Measurements from ENCODE around the gene CYSLTR2.

CYSLTR2 gene

DNA sequence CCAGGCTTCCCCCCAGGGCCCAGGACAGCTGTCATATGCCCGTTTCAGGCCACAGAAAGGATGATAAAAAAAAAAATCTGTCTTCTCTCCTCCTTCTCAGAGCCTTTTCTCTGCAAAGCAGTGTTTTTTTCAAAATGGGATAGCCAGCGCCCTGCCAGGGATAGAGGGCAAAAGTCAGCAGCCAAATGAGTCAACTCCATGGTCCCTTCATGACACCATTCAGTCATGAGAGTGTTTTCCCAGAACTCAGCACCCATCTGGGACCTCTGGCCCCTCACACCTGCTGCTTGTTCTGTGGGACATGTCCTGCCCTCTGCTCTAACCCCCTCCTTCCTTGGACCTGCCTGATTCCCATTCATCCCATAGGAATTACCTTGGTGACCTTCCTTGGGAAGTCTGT, 95.0 kb downstream of the CYSLTR2 start (continued):
- TF ChIP-seq ZNF544 (tag by site-specific recombination; IDR thresholded peaks at IDR 0.05) (no peak), ZNF624 (tag by site-specific recombination; IDR thresholded peaks at IDR 0.05) (no peak)

DNA sequence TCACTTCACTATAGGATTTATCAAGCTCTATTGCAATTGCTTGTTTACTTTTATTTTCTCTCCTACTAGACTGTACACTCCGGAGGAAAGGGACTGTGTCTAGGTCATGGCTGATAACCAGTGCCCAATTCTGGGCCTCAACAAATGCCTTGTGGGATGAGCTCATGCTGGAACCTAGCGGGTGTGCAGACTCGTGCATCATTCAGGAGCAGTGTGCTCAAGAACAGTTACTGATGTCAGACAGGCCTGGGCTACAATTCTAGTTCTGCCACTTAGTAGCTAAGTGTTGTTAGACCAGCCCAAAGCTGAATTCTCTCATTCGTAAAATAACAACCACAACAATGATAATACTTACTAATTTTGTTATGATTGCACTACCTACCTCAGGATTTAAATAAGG, 95.4 kb downstream of the CYSLTR2 start:
- Histone ChIP-seq H3K27ac (ENCODE audit: extremely low read depth, low read depth, low read length) (no peak overlapping the region), H3K4me3 (ENCODE audit: low read depth, low read length) (no peak overlapping the region), H3K4me1 (ENCODE audit: control insufficient read depth, insufficient read depth, low read length) (no peaks in the 10 kb centered on the region; the same call in 1 of the 2 replicates), H3K36me3 (ENCODE audit: control insufficient read depth in 2 of 2, insufficient read depth in 1 of 2, low read length in 2 of 2) (no peaks in the 10 kb centered on the region), H3K9me3 (ENCODE audit: control insufficient read depth, insufficient read depth, low read depth, low read length) (no peaks in the 10 kb centered on the region)
- POLR2A ChIA-PET: interaction anchor here (1.2 kb wide), 1 partner anchor 217 kb away, joined by 3 read pairs; no protein-coding TSS in a partner anchor
- CTCF ChIA-PET: interaction anchor here (0.5 to 3.0 kb wide), 5 partner anchors 17 to 399 kb away, joined by 3 to 20 read pairs (median 3); no protein-coding TSS in a partner anchor
- TF ChIP-seq, protein P1, sequence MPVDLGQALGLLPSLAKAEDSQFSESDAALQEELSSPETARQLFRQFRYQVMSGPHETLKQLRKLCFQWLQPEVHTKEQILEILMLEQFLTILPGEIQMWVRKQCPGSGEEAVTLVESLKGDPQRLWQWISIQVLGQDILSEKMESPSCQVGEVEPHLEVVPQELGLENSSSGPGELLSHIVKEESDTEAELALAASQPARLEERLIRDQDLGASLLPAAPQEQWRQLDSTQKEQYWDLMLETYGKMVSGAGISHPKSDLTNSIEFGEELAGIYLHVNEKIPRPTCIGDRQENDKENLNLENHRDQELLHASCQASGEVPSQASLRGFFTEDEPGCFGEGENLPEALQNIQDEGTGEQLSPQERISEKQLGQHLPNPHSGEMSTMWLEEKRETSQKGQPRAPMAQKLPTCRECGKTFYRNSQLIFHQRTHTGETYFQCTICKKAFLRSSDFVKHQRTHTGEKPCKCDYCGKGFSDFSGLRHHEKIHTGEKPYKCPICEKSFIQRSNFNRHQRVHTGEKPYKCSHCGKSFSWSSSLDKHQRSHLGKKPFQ (tag by site-specific recombination; IDR thresholded peaks at IDR 0.05): no peak
- TF ChIP-seq ZNF394 (tag by site-specific recombination; IDR thresholded peaks at IDR 0.05; ENCODE audit: borderline replicate concordance): no peak
- no peak for TF ChIP-seq ZNF48 (tag by site-specific recombination; IDR thresholded peaks at IDR 0.05)

DNA sequence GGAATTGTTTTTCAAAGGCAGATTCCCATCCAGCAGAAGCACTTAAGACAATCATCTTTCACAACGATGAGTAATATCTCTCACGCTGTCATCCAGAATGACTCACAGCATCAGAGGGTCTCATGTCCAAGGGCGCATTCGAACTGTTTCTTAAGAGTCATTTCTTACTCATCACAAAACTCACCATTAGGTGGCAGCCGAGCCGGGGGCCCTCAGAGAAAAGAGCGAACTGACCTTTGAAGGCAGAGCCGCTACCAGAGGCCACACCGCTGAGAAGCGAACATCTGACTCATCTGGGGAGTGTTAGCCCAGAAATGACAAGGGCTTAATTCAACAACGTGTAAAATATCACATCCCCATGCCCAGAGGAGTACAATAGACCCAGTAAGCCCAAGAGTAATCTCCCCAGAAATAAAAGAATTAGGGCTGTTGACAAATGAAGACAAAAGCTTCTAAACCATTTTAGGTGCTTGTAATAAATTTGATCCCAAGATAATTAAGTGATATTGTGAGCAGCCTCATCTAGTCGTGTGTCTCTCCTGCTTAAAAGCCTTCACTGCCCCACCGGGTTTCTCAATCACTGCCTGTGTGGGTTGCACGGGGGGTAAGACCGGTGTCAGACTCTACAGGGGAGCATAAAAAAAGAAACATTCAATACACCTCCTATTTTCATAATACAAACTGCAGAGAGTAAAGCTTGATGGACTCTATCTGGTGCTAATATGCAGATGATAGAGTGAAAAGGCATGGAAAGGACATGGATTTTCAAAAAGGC, 96.2 kb downstream of the CYSLTR2 start:
- H3K4me3 ChIP-seq (ENCODE audit: low read depth, low read length): no peak overlapping the region
- TF ChIP-seq ZXDB (tag by site-specific recombination; IDR thresholded peaks at IDR 0.05) (no peak), GLIS1 (tag by site-specific recombination; IDR thresholded peaks at IDR 0.05) (peak; percentile 79), RBAK (tag by site-specific recombination; IDR thresholded peaks at IDR 0.05) (no peak), KLF7 (tag by site-specific recombination; IDR thresholded peaks at IDR 0.05; ENCODE audit: borderline replicate concordance) (no peak), HOXC10 (CRISPR knock-in tag; IDR thresholded peaks at IDR 0.05) (no peak), ZNF433 (tag by site-specific recombination; IDR thresholded peaks at IDR 0.05; ENCODE audit: low read depth) (no peak), SP7 (tag by site-specific recombination; IDR thresholded peaks at IDR 0.05) (peak; percentile 86), PRDM1 (tag by site-specific recombination; IDR thresholded peaks at IDR 0.05) (peak; percentile 56; the same call in 1 of the 2 replicates), ZBTB20 (tag by site-specific recombination; IDR thresholded peaks at IDR 0.05) (no peak), ZNF561 (tag by site-specific recombination; IDR thresholded peaks at IDR 0.05; ENCODE audit: borderline replicate concordance) (no peak), ZNF239 (tag by site-specific recombination; IDR thresholded peaks at IDR 0.05) (no peak), ZFP37 (tag by site-specific recombination; IDR thresholded peaks at IDR 0.05) (0 out of 2 replicates have a peak, but pooled peaks have one; percentile 46), ZNF707 (tag by site-specific recombination; IDR thresholded peaks at IDR 0.05) (no peak), ZNF777 (tag by site-specific recombination; IDR thresholded peaks at IDR 0.05; ENCODE audit: borderline replicate concordance) (no peak), ZIC2 (tag by site-specific recombination; IDR thresholded peaks at IDR 0.05) (peak; percentile 14; the same call in 1 of the 2 replicates), ZNF558 (tag by site-specific recombination; IDR thresholded peaks at IDR 0.05) (no peak), ZNF138 (tag by site-specific recombination; IDR thresholded peaks at IDR 0.05; ENCODE audit: borderline replicate concordance) (no peak), ZNF571 (tag by site-specific recombination; IDR thresholded peaks at IDR 0.05) (no peak)
- TF ChIP-seq, protein P2, sequence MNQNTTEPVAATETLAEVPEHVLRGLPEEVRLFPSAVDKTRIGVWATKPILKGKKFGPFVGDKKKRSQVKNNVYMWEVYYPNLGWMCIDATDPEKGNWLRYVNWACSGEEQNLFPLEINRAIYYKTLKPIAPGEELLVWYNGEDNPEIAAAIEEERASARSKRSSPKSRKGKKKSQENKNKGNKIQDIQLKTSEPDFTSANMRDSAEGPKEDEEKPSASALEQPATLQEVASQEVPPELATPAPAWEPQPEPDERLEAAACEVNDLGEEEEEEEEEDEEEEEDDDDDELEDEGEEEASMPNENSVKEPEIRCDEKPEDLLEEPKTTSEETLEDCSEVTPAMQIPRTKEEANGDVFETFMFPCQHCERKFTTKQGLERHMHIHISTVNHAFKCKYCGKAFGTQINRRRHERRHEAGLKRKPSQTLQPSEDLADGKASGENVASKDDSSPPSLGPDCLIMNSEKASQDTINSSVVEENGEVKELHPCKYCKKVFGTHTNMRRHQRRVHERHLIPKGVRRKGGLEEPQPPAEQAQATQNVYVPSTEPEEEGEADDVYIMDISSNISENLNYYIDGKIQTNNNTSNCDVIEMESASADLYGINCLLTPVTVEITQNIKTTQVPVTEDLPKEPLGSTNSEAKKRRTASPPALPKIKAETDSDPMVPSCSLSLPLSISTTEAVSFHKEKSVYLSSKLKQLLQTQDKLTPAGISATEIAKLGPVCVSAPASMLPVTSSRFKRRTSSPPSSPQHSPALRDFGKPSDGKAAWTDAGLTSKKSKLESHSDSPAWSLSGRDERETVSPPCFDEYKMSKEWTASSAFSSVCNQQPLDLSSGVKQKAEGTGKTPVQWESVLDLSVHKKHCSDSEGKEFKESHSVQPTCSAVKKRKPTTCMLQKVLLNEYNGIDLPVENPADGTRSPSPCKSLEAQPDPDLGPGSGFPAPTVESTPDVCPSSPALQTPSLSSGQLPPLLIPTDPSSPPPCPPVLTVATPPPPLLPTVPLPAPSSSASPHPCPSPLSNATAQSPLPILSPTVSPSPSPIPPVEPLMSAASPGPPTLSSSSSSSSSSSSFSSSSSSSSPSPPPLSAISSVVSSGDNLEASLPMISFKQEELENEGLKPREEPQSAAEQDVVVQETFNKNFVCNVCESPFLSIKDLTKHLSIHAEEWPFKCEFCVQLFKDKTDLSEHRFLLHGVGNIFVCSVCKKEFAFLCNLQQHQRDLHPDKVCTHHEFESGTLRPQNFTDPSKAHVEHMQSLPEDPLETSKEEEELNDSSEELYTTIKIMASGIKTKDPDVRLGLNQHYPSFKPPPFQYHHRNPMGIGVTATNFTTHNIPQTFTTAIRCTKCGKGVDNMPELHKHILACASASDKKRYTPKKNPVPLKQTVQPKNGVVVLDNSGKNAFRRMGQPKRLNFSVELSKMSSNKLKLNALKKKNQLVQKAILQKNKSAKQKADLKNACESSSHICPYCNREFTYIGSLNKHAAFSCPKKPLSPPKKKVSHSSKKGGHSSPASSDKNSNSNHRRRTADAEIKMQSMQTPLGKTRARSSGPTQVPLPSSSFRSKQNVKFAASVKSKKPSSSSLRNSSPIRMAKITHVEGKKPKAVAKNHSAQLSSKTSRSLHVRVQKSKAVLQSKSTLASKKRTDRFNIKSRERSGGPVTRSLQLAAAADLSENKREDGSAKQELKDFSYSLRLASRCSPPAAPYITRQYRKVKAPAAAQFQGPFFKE (tag by site-specific recombination; IDR thresholded peaks at IDR 0.05; ENCODE audit: borderline replicate concordance): no peak
- TF ChIP-seq, protein P3, sequence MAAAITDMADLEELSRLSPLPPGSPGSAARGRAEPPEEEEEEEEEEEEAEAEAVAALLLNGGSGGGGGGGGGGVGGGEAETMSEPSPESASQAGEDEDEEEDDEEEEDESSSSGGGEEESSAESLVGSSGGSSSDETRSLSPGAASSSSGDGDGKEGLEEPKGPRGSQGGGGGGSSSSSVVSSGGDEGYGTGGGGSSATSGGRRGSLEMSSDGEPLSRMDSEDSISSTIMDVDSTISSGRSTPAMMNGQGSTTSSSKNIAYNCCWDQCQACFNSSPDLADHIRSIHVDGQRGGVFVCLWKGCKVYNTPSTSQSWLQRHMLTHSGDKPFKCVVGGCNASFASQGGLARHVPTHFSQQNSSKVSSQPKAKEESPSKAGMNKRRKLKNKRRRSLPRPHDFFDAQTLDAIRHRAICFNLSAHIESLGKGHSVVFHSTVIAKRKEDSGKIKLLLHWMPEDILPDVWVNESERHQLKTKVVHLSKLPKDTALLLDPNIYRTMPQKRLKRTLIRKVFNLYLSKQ (tag by site-specific recombination; IDR thresholded peaks at IDR 0.05; ENCODE audit: borderline replicate concordance): no peak

More for the DNA sequence above, 96.2 kb downstream of the CYSLTR2 start:
- Histone ChIP-seq H3K4me1 (ENCODE audit: control insufficient read depth, insufficient read depth, low read length) (no peaks in the 10 kb centered on the region; the same call in 1 of the 2 replicates), H3K27ac (ENCODE audit: extremely low read depth, low read depth, low read length) (no peak overlapping the region), H3K9me3 (ENCODE audit: control insufficient read depth, insufficient read depth, low read depth, low read length) (no peaks in the 10 kb centered on the region), H3K36me3 (ENCODE audit: control insufficient read depth in 2 of 2, insufficient read depth in 1 of 2, low read length in 2 of 2) (no peaks in the 10 kb centered on the region)
- CTCF ChIA-PET: interaction anchor here (0.6 to 3.0 kb wide), 7 partner anchors 16 to 654 kb away, joined by 3 to 20 read pairs (median 3); no protein-coding TSS in a partner anchor
- POLR2A ChIA-PET: interaction anchor here (1.2 kb wide), 1 partner anchor 217 kb away, joined by 3 read pairs; no protein-coding TSS in a partner anchor

Measured in HEK293 (cell line).